ENCODE measurements around the gene SELENOK. TPM values are rescaled to one million over a fixed set of nuclear protein-coding genes. Genes with fewer than 3 reads are reported as not detected.

The SELENOK gene
- total and polyA plus RNA-seq, 2 of the 13 experiments (the other 11 are each of a cell fraction or from before 2014, with no cell fraction given), result 67.0 to 81.0 TPM

DNA sequence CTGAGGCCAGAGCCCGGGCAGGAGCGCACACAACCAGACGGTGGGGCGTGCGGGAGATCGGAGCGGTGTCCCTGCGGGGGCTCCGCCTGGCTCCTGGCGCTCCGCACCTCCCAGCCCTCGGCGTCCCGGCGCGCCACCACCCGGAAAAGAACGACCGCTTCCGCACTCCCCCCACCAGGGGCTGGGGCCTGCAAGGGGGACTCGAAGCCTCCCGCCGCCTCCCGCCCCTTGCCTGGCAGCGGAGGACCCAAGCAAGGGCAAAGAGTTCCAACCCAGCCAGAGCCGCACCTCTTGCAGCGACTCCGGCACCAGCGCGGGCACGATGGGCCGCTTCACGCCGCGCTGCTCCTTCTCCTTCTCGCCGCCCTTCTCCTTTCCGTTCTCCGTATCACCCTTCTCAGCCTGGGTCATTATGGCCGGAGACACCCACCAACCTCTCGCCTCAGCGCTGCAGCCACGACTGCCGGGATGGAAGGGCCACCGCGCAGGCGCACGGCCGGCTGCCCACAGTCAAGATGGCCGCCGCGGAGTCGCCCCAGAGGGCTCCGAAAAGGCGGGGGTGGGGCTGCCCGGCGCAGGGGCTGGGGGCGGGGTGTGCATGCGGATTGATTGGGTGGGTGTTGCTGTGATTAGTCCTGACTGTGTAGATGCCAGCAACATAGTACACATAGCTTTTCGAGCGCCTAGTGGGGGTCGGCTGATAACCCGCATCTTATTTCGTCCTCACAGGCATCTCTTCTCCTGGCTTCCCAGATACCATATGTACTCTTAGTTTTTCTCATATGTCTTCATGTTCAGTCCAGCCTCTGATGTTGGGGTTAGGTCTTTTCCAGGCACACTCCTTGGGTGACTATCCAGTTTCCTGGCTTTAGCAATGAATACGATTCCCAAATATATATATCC is 9.7 kb downstream of the SELENOK start, which contains the start of gene ACTR8 (continued):
- 0 out of 2 replicates have a peak, but pooled peaks have one; percentile 35 for TF ChIP-seq NFE2L1 (CRISPR knock-in tag; IDR thresholded peaks at IDR 0.05; ENCODE audit: borderline replicate concordance)
- peak; percentile 49; the same call in 1 of the 2 replicates for TF ChIP-seq MED1 (CRISPR knock-in tag; IDR thresholded peaks at IDR 0.05)
- TF ChIP-seq ARID2 (CRISPR knock-in tag; IDR thresholded peaks at IDR 0.05; ENCODE audit: borderline replicate concordance), result peak; percentile 78
- no peak; the same call in 1 of the 2 replicates for TF ChIP-seq ZNF616 (CRISPR knock-in tag; IDR thresholded peaks at IDR 0.05; ENCODE audit: low read depth)
- peak; percentile 81 for TF ChIP-seq ZNF772 (CRISPR knock-in tag; IDR thresholded peaks at IDR 0.05)
- TF ChIP-seq SMARCC2 (IDR thresholded peaks at IDR 0.05), result no peak
- TF ChIP-seq TGIF2 (CRISPR knock-in tag; IDR thresholded peaks at IDR 0.05), result no peak; the same call in none of the 2 replicates
- TF ChIP-seq, protein P1, sequence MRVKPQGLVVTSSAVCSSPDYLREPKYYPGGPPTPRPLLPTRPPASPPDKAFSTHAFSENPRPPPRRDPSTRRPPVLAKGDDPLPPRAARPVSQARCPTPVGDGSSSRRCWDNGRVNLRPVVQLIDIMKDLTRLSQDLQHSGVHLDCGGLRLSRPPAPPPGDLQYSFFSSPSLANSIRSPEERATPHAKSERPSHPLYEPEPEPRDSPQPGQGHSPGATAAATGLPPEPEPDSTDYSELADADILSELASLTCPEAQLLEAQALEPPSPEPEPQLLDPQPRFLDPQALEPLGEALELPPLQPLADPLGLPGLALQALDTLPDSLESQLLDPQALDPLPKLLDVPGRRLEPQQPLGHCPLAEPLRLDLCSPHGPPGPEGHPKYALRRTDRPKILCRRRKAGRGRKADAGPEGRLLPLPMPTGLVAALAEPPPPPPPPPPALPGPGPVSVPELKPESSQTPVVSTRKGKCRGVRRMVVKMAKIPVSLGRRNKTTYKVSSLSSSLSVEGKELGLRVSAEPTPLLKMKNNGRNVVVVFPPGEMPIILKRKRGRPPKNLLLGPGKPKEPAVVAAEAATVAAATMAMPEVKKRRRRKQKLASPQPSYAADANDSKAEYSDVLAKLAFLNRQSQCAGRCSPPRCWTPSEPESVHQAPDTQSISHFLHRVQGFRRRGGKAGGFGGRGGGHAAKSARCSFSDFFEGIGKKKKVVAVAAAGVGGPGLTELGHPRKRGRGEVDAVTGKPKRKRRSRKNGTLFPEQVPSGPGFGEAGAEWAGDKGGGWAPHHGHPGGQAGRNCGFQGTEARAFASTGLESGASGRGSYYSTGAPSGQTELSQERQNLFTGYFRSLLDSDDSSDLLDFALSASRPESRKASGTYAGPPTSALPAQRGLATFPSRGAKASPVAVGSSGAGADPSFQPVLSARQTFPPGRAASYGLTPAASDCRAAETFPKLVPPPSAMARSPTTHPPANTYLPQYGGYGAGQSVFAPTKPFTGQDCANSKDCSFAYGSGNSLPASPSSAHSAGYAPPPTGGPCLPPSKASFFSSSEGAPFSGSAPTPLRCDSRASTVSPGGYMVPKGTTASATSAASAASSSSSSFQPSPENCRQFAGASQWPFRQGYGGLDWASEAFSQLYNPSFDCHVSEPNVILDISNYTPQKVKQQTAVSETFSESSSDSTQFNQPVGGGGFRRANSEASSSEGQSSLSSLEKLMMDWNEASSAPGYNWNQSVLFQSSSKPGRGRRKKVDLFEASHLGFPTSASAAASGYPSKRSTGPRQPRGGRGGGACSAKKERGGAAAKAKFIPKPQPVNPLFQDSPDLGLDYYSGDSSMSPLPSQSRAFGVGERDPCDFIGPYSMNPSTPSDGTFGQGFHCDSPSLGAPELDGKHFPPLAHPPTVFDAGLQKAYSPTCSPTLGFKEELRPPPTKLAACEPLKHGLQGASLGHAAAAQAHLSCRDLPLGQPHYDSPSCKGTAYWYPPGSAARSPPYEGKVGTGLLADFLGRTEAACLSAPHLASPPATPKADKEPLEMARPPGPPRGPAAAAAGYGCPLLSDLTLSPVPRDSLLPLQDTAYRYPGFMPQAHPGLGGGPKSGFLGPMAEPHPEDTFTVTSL (CRISPR knock-in tag; IDR thresholded peaks at IDR 0.05; ENCODE audit: borderline replicate concordance), result peak; percentile 53; the same call in 1 of the 2 replicates
- TF ChIP-seq, protein P2, sequence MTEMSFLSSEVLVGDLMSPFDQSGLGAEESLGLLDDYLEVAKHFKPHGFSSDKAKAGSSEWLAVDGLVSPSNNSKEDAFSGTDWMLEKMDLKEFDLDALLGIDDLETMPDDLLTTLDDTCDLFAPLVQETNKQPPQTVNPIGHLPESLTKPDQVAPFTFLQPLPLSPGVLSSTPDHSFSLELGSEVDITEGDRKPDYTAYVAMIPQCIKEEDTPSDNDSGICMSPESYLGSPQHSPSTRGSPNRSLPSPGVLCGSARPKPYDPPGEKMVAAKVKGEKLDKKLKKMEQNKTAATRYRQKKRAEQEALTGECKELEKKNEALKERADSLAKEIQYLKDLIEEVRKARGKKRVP (CRISPR knock-in tag; IDR thresholded peaks at IDR 0.05), result peak in 1 of 2 experiments; percentile 67; a peak in 2 of 4 replicates
- TF ChIP-seq KMT2B (CRISPR knock-in tag; IDR thresholded peaks at IDR 0.05), result peak; percentile 89
- TF ChIP-seq ZNF709 (CRISPR knock-in tag; IDR thresholded peaks at IDR 0.05), result no peak; the same call in 1 of the 2 replicates
- TF ChIP-seq, protein P3, sequence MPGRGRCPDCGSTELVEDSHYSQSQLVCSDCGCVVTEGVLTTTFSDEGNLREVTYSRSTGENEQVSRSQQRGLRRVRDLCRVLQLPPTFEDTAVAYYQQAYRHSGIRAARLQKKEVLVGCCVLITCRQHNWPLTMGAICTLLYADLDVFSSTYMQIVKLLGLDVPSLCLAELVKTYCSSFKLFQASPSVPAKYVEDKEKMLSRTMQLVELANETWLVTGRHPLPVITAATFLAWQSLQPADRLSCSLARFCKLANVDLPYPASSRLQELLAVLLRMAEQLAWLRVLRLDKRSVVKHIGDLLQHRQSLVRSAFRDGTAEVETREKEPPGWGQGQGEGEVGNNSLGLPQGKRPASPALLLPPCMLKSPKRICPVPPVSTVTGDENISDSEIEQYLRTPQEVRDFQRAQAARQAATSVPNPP (CRISPR knock-in tag; IDR thresholded peaks at IDR 0.05), result peak; percentile 79; the same call in 1 of the 2 replicates
- TF ChIP-seq, protein P4, sequence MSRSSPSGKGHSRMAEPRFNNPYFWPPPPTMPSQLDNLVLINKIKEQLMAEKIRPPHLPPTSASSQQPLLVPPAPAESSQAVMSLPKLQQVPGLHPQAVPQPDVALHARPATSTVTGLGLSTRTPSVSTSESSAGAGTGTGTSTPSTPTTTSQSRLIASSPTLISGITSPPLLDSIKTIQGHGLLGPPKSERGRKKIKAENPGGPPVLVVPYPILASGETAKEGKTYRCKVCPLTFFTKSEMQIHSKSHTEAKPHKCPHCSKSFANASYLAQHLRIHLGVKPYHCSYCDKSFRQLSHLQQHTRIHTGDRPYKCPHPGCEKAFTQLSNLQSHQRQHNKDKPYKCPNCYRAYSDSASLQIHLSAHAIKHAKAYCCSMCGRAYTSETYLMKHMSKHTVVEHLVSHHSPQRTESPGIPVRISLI (CRISPR knock-in tag; IDR thresholded peaks at IDR 0.05; ENCODE audit: borderline replicate concordance), result peak; percentile 12; the same call in 1 of the 2 replicates
- TF ChIP-seq, protein P5, sequence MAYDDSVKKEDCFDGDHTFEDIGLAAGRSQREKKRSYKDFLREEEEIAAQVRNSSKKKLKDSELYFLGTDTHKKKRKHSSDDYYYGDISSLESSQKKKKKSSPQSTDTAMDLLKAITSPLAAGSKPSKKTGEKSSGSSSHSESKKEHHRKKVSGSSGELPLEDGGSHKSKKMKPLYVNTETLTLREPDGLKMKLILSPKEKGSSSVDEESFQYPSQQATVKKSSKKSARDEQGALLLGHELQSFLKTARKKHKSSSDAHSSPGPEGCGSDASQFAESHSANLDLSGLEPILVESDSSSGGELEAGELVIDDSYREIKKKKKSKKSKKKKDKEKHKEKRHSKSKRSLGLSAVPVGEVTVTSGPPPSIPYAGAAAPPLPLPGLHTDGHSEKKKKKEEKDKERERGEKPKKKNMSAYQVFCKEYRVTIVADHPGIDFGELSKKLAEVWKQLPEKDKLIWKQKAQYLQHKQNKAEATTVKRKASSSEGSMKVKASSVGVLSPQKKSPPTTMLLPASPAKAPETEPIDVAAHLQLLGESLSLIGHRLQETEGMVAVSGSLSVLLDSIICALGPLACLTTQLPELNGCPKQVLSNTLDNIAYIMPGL (CRISPR knock-in tag; IDR thresholded peaks at IDR 0.05; ENCODE audit: borderline replicate concordance in 1 of 2, low read depth in 1 of 2), result peak; percentile 81 to 94
- peak; percentile 80 for TF ChIP-seq GATAD1 (CRISPR knock-in tag; IDR thresholded peaks at IDR 0.05)
- peak; percentile 30 for TF ChIP-seq RBM22 (optimal IDR thresholded peaks at IDR 0.05; ENCODE audit: low read length)
- no peak for TF ChIP-seq ZNF224 (CRISPR knock-in tag; IDR thresholded peaks at IDR 0.05)
